ENCODE data around the gene SEMA4B. TPM values are rescaled to one million over a fixed set of nuclear protein-coding genes. Genes with fewer than 3 reads are reported as not detected.
A peak's percentile ranks its signal among the peaks of the same experiment; 100 is the strongest.

Gene SEMA4B
- total RNA-seq, 4 donors from 2014 or later = 89.2 to 151 (median 106) TPM

DNA sequence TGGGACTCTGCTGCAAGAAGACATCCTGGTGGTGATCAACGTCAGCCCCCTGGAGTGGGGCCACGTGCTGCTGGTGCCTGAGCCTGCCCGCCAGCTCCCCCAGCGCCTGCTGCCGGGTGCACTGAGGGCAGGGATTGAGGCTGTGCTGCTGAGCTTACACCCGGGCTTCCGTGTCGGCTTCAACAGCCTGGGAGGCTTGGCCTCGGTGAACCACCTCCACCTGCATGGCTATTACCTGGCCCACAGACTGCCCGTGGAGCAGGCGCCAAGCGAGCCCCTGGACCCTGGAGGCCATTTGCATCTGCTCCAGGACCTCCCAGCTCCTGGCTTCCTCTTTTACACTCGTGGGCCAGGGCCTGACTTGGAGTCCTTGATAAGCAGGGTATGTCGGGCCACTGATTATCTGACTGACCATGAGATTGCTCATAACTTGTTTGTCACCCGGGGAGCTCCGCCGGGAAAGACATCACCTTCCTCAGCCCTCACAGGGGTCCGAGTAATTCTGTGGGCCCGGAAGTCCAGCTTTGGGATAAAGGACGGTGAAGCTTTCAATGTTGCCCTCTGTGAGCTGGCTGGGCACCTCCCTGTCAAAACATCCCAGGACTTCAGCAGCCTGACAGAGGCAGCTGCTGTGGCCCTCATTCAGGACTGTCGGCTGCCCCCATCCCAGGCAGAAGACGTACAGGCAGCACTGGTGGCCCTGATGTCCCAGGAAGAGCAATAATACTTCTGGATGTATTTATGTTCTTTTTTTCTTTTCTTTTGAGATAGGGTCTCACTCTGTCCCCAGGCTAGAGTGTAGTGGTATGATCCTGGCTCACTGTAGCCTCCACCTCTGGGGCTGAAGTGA lies 40.4 kb downstream of the SEMA4B start:
- no peak for DNase-seq (ENCODE audit: low spot score in 2 of 2)
- WGBS, 2 donors = 84 to 87% methylated on average over 13 to 21 of the region's 22 CpGs
- intact Hi-C loops (cut with DNase I; ENCODE audit: low total_unique reads) = no loop called here
- no peak overlapping the region for H3K4me3 ChIP-seq (ENCODE audit: low read depth, poor library complexity, severe bottlenecking)
- TF ChIP-seq, protein P1, sequence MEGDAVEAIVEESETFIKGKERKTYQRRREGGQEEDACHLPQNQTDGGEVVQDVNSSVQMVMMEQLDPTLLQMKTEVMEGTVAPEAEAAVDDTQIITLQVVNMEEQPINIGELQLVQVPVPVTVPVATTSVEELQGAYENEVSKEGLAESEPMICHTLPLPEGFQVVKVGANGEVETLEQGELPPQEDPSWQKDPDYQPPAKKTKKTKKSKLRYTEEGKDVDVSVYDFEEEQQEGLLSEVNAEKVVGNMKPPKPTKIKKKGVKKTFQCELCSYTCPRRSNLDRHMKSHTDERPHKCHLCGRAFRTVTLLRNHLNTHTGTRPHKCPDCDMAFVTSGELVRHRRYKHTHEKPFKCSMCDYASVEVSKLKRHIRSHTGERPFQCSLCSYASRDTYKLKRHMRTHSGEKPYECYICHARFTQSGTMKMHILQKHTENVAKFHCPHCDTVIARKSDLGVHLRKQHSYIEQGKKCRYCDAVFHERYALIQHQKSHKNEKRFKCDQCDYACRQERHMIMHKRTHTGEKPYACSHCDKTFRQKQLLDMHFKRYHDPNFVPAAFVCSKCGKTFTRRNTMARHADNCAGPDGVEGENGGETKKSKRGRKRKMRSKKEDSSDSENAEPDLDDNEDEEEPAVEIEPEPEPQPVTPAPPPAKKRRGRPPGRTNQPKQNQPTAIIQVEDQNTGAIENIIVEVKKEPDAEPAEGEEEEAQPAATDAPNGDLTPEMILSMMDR (IDR thresholded peaks at IDR 0.05) = no peak
- no peak for TF ChIP-seq POLR2A (IDR thresholded peaks at IDR 0.05)

DNA sequence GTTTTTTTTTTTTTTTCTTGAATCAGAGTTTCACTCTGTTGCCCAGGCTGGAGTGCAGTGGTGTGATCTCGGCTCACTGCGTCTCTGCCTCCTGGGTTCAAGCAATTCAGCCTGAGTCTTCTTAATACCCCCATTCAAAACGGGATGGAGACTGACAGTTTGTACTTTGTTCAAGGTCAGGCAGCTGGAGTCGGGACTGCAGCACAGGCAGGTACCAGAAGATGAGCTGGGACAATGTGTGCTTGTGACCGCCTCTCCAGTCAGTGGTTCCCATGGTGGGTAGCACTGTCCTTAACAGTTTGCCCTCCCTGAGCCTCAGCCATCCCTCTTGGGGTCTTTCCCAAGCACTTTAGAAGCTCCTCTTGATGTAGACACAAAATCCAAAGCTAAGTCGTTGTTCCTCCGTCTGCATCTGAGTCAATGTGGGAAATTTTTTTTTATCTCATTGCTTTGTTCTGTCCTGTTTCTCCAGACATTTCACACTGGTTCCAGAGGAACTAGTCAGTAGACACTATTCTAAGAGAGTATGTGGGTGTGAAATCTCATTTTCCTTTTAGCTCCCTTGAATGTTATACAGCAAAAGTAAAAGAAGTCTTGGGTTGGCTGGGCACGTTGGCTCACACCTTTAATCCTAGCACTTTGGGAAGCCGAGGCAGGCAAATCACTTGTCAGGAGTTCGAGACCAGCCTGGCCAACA lies 43.0 kb downstream of the SEMA4B start:
- DNase-seq (ENCODE audit: low spot score in 2 of 2) = no peak
- no peak overlapping the region for H3K4me3 ChIP-seq (ENCODE audit: low read depth, poor library complexity, severe bottlenecking)
- 87 to 88% methylated on average over 10 of the region's 10 CpGs for WGBS, 2 donors
- intact Hi-C loops (cut with DNase I; ENCODE audit: low total_unique reads) = no loop called here
- TF ChIP-seq, protein P1 (IDR thresholded peaks at IDR 0.05) = no peak
- TF ChIP-seq POLR2A (IDR thresholded peaks at IDR 0.05) = no peak

DNA sequence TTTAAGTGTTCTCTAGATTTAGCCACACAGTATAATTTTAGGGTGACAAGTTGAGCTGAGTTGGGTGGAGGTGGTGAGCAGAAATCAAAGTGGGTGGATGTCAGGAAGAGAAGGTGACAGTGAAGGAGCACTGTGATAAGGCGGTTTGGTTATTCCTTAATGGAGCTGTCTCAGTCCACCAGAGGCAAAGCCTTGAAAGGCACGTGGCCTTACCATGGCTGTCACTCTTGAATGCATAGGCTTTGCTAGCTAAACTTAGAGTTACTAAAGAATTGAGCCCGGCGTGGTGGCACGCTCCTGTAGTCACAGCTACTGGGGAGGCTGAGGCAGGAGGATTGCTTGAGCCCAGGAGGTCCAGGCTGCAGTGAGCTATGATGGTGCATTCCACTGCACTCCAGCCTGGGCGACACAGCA lies 47.7 kb downstream of the SEMA4B start:
- H3K4me3 ChIP-seq (ENCODE audit: low read depth, poor library complexity, severe bottlenecking) = no peak overlapping the region
- WGBS, 2 donors = 70 to 72% methylated on average over 6 of the region's 6 CpGs
- no peak for DNase-seq (ENCODE audit: low spot score in 2 of 2)
- intact Hi-C loops (cut with DNase I; ENCODE audit: low total_unique reads) = loop anchor here (2.0 kb wide), 2 partner anchors 16 to 36 kb away; partner anchors contain the start of gene CIB1
- TF ChIP-seq, protein P1 (IDR thresholded peaks at IDR 0.05) = no peak
- TF ChIP-seq POLR2A (IDR thresholded peaks at IDR 0.05) = no peak

DNA sequence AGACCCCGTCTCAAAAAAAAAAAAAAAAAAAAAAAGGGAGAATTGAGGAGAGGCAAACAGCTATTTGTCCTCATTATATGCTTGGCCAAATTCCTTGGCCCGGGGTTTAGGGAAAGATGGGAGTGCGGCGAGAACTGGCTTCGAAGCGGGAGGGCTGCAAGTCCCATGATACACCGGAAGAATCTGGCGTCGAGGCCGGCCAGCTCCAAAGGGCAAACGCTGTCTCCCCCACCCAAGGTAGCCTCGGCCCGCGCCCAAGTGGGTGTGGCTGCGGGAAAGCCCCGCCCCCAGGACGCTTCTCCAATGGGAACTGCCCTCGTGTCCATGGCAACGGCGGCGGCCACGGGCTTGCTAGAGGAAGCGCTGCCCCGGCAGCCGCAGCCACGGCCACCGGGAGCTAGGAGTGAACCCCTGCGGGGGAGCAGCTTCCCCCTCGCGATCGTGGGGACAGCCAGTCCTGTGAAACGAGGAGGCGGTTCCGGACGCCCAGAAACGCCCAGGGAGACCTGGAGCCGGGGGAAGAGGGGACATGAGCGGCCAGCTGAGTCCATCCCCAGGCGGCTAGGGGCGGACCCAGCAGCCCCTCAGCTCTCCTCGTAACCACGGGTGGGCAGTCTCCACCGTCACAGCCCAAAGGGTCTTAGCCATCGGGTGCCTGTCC lies 48.2 kb downstream of the SEMA4B start, which contains the start of gene TTLL13:
TSS of gene TTLL13 (plus strand) at position 354 of the 661 bp plus-strand sequence. CDS start 1,075 bp downstream, outside the sequence.
- intact Hi-C loops (cut with DNase I; ENCODE audit: low total_unique reads) = loop anchor here (2.0 kb wide), 2 partner anchors 17 to 35 kb away; partner anchors contain the start of gene CIB1
- 1 to 2% methylated on average over 34 to 42 of the region's 44 CpGs for WGBS, 2 donors
- TF ChIP-seq, protein P1 (IDR thresholded peaks at IDR 0.05) = no peak
- TF ChIP-seq POLR2A (IDR thresholded peaks at IDR 0.05) = no peak
- DNase-seq (ENCODE audit: low spot score in 2 of 2) = peak; percentile 88 to 98
- H3K4me3 ChIP-seq (ENCODE audit: low read depth, poor library complexity, severe bottlenecking) = peak within 1 kb of the TSS; percentile 20

DNA sequence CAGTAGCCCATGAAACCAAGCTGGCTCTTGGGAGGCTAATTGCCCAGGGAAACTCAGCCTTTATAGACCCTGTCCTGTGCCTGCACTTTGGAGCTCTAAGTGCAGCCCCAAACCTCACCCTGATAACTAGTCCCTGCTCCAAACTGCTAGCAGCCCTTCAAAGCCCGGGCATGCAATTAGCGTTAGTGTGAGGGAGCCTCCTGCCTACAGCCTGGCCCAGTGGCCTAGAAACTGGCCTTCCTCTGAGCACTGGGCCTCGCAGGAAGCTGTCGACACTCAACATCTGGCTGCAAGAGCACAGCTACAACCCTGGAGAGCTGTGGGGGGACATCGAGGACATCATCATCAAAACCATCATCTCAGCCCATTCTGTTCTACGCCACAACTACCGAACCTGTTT lies 56.6 kb downstream of the SEMA4B start:
- no peak for TF ChIP-seq POLR2A (IDR thresholded peaks at IDR 0.05)
- TF ChIP-seq, protein P1 (IDR thresholded peaks at IDR 0.05) = no peak
- no peak for DNase-seq (ENCODE audit: low spot score in 2 of 2)
- no peak overlapping the region for H3K4me3 ChIP-seq (ENCODE audit: low read depth, poor library complexity, severe bottlenecking)
- intact Hi-C loops (cut with DNase I; ENCODE audit: low total_unique reads) = no loop called here
- WGBS, 2 donors = 82 to 86% methylated on average over 7 of the region's 7 CpGs

All from lower leg skin (tissue), 4 donors.